GM19240 (cell line): ENCODE results near the gene KDM7A.
"Not testable (repeated sequence)": the region's sequence is repeated elsewhere in the genome, so short reads cannot be mapped to it uniquely, and the experiment has no call there.

Experiments
- DNase-seq: peaks from one replicate; pipeline ENCODE4 v3.0.0; 2011; ENCODE audit warnings: low spot score; ENCODE audit not compliant: insufficient read length

The KDM7A gene

GRCh38 chr7:140200061-140200989 is 23.5 kb upstream of the KDM7A start:
- DNase-seq: no peak

- no peak for DNase-seq
Measured at GRCh38 chr7:140197938-140198337, 21.2 kb upstream of the KDM7A start.

- DNase-seq: no peak
Measured at GRCh38 chr7:140197218-140197890, 20.6 kb upstream of the KDM7A start.

DNA sequence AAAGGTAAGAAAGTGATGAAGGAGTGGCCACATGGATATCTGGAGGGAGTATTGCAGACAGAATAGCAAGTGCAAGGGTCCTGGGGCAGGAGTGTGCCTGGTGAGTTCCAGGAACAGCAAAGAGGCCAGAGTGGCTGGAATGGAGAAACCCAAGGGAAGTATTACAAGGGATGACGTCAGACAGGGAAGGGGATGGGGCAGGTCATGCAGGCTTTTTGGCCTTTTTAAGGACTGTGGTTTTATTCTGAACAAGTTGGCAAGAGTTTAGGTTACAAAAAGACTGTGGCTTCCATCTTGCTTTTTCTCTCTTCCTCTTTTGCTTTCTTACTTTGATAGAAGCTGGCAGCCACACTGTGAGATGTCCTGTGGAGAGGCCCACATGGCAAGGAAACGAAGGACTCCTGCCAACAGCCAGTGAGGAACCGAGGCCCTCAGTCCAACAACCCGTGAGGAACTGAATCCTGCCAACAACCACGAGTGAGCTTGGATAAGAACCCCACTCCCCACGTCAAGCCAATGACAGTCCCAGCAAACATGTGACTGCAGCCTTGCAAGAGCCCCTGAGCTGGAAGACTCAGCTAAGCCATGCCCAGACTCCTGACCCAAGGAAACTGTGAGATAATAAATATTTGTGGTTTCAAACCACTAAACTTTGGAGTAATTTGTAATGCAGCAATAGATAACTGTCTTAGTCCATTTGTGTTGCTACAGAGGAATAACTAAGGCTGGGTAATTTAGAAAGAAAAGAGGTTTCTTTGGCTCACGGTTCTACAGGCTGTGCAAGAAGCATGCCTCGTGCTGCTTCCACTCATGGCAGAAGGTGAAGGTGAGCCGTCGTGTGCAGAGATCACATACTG is 19.8 kb upstream of the KDM7A start:
- no peak for DNase-seq

DNA sequence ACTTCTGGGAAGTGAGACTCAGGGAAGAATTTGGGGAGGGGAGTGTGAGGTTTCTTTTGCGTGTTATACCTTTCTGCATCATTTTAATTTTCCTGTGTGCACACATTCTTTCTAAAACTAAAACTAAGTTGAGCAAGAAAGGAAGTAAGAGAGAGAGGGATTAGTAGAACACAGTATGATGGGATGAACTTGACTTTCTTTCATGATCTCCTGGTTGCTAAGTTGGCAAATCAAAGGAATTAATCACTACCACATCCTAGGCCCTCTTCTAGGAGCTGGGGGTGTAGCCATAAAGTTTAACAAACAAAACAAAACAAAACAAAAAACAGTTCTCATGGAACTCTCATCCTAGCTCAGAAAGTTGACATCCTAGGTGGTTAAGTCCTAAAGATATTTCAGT is 19.1 kb upstream of the KDM7A start:
- no peak for DNase-seq

GRCh38 chr7:140192620-140193019 is 15.8 kb upstream of the KDM7A start:
- no peak for DNase-seq

GRCh38 chr7:140192176-140192575 is 15.4 kb upstream of the KDM7A start:
- DNase-seq: no peak

GRCh38 chr7:140190588-140190987 is 13.8 kb upstream of the KDM7A start:
- DNase-seq: no peak

DNA sequence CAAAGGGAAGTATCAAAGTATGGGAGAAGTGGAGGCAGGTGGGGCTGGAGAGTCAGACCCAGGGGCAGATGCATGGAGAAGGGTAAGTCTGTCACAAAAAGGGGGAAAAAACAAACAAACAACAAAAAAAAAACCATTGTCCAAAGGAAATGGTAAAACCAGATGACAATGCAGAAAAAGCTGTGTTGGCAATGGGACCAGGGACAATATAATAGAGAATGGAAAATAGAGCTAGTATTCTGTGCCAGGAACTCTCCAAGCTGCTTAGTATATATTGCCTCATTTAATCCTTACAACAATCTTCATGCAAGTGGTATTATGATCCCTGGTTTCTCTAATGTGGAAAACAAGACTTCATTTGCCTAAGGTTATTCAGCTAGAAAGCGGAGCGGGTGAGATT is 13.1 kb upstream of the KDM7A start:
- DNase-seq: no peak

DNA sequence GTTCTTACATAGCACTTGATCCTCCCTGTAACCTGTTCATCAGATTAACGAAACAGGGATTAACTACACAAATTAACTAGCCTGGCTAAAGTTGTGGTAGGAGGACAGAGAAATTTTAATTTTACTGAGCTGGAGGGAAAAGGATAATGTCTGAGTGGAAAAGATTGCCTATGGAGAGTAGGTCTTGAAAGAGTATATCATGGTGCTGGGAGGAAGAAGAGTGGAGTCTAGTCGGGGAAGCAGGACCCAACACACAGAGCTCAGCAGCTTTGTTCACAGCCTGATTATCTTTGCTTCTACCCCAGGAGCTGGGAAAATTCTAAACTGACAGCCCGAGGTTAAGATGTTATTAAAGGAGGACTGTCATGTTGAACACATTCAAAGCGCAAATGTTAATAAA is 6.1 kb upstream of the KDM7A start:
- no peak for DNase-seq

DNA sequence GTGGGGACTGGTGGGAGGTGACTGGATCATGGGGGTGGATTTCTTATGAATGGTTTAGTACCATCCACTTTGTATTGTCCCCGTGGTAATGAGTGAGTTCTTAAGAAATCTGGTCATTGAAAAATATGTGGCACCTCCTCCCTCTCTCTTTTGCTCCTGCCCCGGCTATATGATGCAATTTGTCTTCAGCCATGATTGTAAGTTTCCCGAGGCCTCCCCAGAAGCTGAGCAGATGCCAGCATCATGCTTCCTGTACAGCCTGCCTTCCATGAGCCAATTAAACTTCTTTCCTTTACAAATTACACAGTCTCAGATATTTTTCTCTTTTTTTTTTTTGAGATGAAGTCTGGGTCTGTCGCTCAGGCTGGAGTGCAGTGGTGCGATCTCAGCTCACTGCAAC is 2.6 kb upstream of the KDM7A start:
- no peak for DNase-seq

GRCh38 chr7:140176122-140176701 is 571 bp downstream of the KDM7A start:
- DNase-seq: no peak

GRCh38 chr7:140175221-140176121 is 1.3 kb downstream of the KDM7A start:
- DNase-seq: peak; percentile 46

- no peak for DNase-seq
Measured at GRCh38 chr7:140174217-140174616, 2.6 kb downstream of the KDM7A start.

DNA sequence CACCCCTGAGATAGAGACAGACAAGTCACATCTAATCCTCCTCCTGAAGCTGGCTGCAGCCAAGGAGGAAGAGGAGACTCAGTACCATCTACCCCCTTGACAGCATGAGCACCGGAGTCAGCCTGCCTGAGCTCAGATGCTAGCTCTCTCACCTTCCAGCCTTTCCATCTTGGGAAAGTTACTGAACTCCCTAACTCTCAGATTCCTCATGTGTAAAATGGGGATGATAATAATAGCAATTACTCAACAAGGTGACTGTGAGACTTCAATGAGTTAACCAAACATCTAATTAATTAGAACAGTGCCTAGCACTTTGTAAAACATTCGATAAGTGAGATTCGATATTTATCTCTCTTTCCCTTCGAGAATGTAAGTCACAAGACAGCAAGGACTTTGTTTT is 6.4 kb downstream of the KDM7A start:
- DNase-seq: no peak

GRCh38 chr7:140168816-140169215 is 8.0 kb downstream of the KDM7A start:
- no peak for DNase-seq

GRCh38 chr7:140165422-140165821 is 11.4 kb downstream of the KDM7A start:
- no peak for DNase-seq

- DNase-seq: not testable (repeated sequence)
Measured at GRCh38 chr7:140162081-140162480, 14.7 kb downstream of the KDM7A start.

DNA sequence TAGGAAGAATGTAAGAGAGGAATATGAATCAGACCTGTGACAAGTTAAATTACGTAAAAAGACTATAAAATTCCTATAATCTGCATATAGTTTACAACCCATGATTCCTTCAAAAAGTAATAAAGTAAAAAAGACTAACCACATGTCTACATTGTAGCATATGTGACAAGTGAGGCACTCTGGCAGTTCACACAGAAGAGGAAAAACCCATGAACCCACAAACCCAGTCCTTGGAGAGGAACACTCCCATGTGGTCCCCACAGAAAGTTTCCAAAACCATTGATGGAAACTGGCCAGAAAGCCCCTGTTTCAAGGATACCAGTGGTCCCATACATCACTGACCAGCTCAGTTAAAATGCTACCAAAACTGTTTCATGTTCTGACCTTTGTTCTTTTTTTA is 15.7 kb downstream of the KDM7A start:
- DNase-seq: no peak

GRCh38 chr7:140160308-140160707 is 16.5 kb downstream of the KDM7A start:
- no peak for DNase-seq
